SK-N-MC (cell line): ENCODE data around the gene TEX261.

ENCODE experiments used
- EZH2 ChIP-seq: fragments of 200-600 bp; sonication (generic); IDR thresholded peaks from one replicate; pipeline ENCODE4 v1.6.1; 2017; ENCODE audit warnings: antibody characterized with exemption
- FOXP2 ChIP-seq: optimal IDR thresholded peaks from 2 replicates; pipeline ENCODE3; 2011; ENCODE audit warnings: mild to moderate bottlenecking, moderate library complexity; ENCODE audit not compliant: insufficient read depth; ENCODE audit errors: extremely low read length, control extremely low read depth
- POLR2AphosphoS5 ChIP-seq: IDR thresholded peaks from 2 replicates; pipeline ENCODE4 v1.6.1; 2012; ENCODE audit warnings: mild to moderate bottlenecking, low read depth, low read length, borderline replicate concordance

DNA sequence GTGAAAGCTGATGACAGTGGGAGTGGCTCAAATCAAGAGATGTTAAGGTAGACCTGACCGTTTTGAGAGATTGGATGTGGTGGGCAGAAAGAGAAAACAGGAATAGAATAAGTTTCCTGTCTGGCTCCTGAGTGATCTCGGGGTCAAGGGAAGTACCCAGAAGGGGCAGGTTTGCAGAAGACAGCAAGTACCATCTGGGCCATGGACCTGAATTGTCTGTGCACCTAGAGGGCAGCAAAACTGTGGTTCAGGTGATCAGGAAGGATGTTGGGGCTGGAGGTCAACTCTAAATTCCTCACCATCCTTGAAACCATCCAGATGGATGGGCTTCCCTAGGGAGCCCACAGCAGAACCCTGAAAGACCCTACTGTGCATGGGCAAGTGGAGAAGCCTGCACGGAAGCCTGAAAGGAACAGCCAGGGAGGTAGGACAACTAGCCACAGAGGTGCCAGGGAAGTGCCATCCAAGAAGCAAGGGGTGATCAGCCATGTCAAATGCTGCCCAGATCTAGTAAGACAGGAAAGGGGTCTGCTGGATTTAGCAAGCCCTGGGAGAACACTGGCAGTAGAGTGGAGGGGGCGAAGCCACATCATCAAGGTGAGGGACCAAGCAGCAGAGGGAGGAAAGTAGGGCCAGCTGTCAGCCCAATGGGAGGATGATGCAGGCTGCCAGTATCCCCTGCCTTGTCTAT lies 8.0 kb downstream of the TEX261 start:
- TF ChIP-seq EZH2 = no peak
- no peak for TF ChIP-seq POLR2AphosphoS5
- no peak for TF ChIP-seq FOXP2
